Liver (tissue), 9 donors: ENCODE results near the gene CACNB1. TPM values are rescaled to one million over a fixed set of nuclear protein-coding genes. Genes with fewer than 3 reads are reported as not detected.

Source experiments
- DNase-seq: peaks from one replicate; pipeline ENCODE4 v3.0.0-alpha.2; 2017; ENCODE audit warnings: low spot score
- H3K27ac ChIP-seq, 2 donors: one replicate each; pipeline ENCODE4 v1.7.0; 2013; ENCODE audit warnings: inconsistent platforms in 2 of 2, low read length in 2 of 2, control low read depth in 1 of 2, low read depth in 1 of 2, mild to moderate bottlenecking in 1 of 2
- H3K27me3 ChIP-seq, 4 donors: one replicate each; pipeline versions ENCODE4 v1.6.1 to v1.7.0; 2013; ENCODE audit warnings: low read length in 3 of 4, inconsistent platforms in 1 of 4, mild to moderate bottlenecking in 1 of 4, moderate library complexity in 1 of 4; ENCODE audit not compliant: control insufficient read depth in 4 of 4, insufficient read depth in 4 of 4
- H3K36me3 ChIP-seq, 4 donors: one replicate each; pipeline versions ENCODE4 v1.6.1 to v1.7.0; 2013; ENCODE audit warnings: low read length in 3 of 4, mild to moderate bottlenecking in 3 of 4, low read depth in 1 of 4, moderate library complexity in 1 of 4; ENCODE audit not compliant: control insufficient read depth in 4 of 4, insufficient read depth in 3 of 4
- H3K4me1 ChIP-seq, 4 donors: one replicate each; pipeline versions ENCODE4 v1.6.1 to v1.7.0; 2013; ENCODE audit warnings: low read length in 3 of 4, mild to moderate bottlenecking in 3 of 4, moderate library complexity in 1 of 4; ENCODE audit not compliant: control insufficient read depth in 4 of 4, insufficient read depth in 4 of 4
- H3K4me3 ChIP-seq, 3 donors: one replicate each; pipeline versions ENCODE4 v1.6.1 to v1.7.0; 2013; ENCODE audit warnings: low read length in 3 of 3, control low read depth in 1 of 3, low read depth in 1 of 3, mild to moderate bottlenecking in 1 of 3
- H3K9ac ChIP-seq, 2 donors: one replicate each; pipeline ENCODE4 v1.7.0; 2013; ENCODE audit warnings: low read length in 2 of 2, mild to moderate bottlenecking in 2 of 2, moderate library complexity in 2 of 2, control low read depth in 1 of 2, low read depth in 1 of 2
- H3K9me3 ChIP-seq, 4 donors: one replicate each; pipeline versions ENCODE4 v1.6.1 to v1.7.0; 2013; ENCODE audit warnings: low read length in 3 of 4; ENCODE audit not compliant: control insufficient read depth in 4 of 4
- EGR1 ChIP-seq, 2 donors: IDR thresholded peaks; 2 replicates each; pipeline ENCODE4 v1.6.1; 2016 to 2018; ENCODE audit warnings: antibody characterized with exemption in 2 of 2, low read depth in 2 of 2
- FOXA1 ChIP-seq: IDR thresholded peaks from 2 replicates; pipeline ENCODE4 v1.6.1; 2016; ENCODE audit warnings: antibody characterized with exemption
- FOXA2 ChIP-seq: IDR thresholded peaks from 2 replicates; pipeline ENCODE4 v1.6.1; 2016; ENCODE audit warnings: antibody characterized with exemption
- GABPA ChIP-seq, 2 donors: IDR thresholded peaks in 1 of 2; conservative IDR thresholded peaks in 1 of 2; 2 replicates each; pipeline ENCODE4 v1.6.1; 2016; ENCODE audit warnings: antibody characterized with exemption in 2 of 2, mild to moderate bottlenecking in 1 of 2, moderate library complexity in 1 of 2
- HNF4A ChIP-seq, 2 donors: conservative IDR thresholded peaks; 2 replicates each; pipeline ENCODE4 v1.6.1; 2016; ENCODE audit warnings: antibody characterized with exemption in 2 of 2, mild to moderate bottlenecking in 2 of 2
- HNF4G ChIP-seq: IDR thresholded peaks from 2 replicates; pipeline ENCODE4 v1.6.1; 2016; ENCODE audit warnings: antibody characterized with exemption
- JUND ChIP-seq, 2 donors: IDR thresholded peaks; 2 replicates each; pipeline ENCODE4 v1.6.1; 2016; ENCODE audit warnings: antibody characterized with exemption in 2 of 2
- MAX ChIP-seq: IDR thresholded peaks from 2 replicates; pipeline ENCODE4 v1.6.1; 2016; ENCODE audit warnings: antibody characterized with exemption
- NR2F2 ChIP-seq: IDR thresholded peaks from 2 replicates; pipeline ENCODE4 v1.6.1; 2016; ENCODE audit warnings: antibody characterized with exemption
- RAD21 ChIP-seq, 2 donors: IDR thresholded peaks; 2 replicates each; pipeline ENCODE4 v1.6.1; 2016; ENCODE audit warnings: antibody characterized with exemption in 2 of 2, mild to moderate bottlenecking in 2 of 2
- RXRA ChIP-seq, 2 donors: IDR thresholded peaks; 2 replicates each; pipeline ENCODE4 v1.6.1; 2017 to 2018; ENCODE audit warnings: antibody characterized with exemption in 2 of 2, mild to moderate bottlenecking in 1 of 2
- SP1 ChIP-seq: IDR thresholded peaks from 2 replicates; pipeline ENCODE4 v1.6.1; 2018; ENCODE audit warnings: antibody characterized with exemption, mild to moderate bottlenecking
- TAF1 ChIP-seq: conservative IDR thresholded peaks from 2 replicates; pipeline ENCODE4 v1.6.1; 2016; ENCODE audit warnings: antibody characterized with exemption, mild to moderate bottlenecking
- YY1 ChIP-seq: IDR thresholded peaks from 2 replicates; pipeline ENCODE4 v1.6.1; 2016; ENCODE audit warnings: antibody characterized with exemption, mild to moderate bottlenecking
- WGBS: extraction: QIAGEN DNeasy Blood & Tissue Kit; methylation state at CpG from one replicate; pipeline ENCODE4 v1.1.7; 2013; 5-methylcytosine and 5-hydroxymethylcytosine counted together
- polyA plus RNA-seq, 2 donors: library from polyadenylated mRNA; stranded (reverse) in 1 of 2; unstranded in 1 of 2; fragments of 200-250 nt in 1 of 2; fragments of >200 nt in 1 of 2; fragmentation: Nextera tagmentation in 1 of 2; extraction: Ambion mirVana in 1 of 2; gene quantifications; one replicate each; pipeline versions ENCODE4 v1.2.1 to v1.2.3, GENCODE V29; 2013 to 2015
- total RNA-seq, 2 donors: library from RNA; depleted of rRNA; stranded (reverse); fragments of >200 nt; gene quantifications; one replicate each; pipeline ENCODE4 v1.2.3, GENCODE V29; 2014
- TF ChIP-seq, protein P1 (sequence below): fragments of 150-350 bp; IDR thresholded peaks from 2 replicates; pipeline ENCODE4 v1.5.1; 2017; ENCODE audit warnings: improper control_type of control experiment, low read depth, low read length; ENCODE audit not compliant: missing input control
- TF ChIP-seq, protein P2 (sequence below): IDR thresholded peaks from 2 replicates; pipeline ENCODE4 v1.6.1; 2016; ENCODE audit warnings: antibody characterized with exemption, mild to moderate bottlenecking
- TF ChIP-seq, protein P3 (sequence below): IDR thresholded peaks from 2 replicates; pipeline ENCODE4 v1.6.1; 2016; ENCODE audit warnings: antibody characterized with exemption
- TF ChIP-seq, protein P4 (sequence below): IDR thresholded peaks from 2 replicates; pipeline ENCODE4 v1.6.1; 2016; ENCODE audit warnings: antibody characterized with exemption
- donor health status: healthy.
- donor health status: healthy.
- donor health status: healthy.
- donor health status: healthy.
- donor health status: healthy.

CACNB1 gene
- total and polyA plus RNA-seq, 4 donors = 0.05 to 1.3 (median 0.26) TPM

DNA sequence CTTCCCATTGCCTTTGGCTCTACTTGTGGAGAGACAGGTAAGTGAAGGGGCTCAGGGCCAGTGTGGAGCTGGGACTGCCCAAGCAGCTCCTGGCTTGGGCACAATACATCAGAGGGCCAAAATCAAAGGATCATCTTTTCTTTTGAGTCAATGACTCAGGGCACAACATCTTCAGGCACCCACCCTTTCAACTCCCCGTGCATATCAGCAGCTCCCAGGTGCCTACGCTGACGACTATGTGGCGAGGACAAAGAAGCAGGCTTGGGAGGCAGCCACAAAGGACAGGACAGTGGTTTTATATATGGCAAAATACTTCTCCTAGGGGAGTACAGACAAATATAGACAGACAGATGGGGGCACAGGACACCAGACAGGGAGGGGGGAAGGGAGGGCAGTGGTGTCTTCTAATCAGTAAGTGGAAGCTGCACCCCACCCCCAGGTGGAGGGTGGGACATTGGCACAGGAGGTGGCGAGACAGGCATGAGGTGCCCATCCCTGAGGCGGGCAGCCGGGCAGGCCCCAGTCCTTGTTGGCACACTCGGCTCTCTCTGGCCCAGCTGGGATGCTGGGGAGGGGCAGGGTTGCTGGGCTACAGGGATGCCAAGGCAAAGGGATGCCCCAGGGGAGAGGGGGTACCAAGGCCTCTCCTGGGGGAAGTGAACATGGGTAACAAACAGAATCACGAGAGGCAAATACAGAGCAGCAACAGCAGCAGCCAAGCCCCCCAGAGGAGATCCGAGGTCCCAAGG, 23.8 kb downstream of the CACNB1 start:
- H3K4me3 ChIP-seq = no peak overlapping the region
- no peaks in the 10 kb centered on the region for H3K27me3 ChIP-seq
- WGBS = 72% methylated on average over 10 of the region's 10 CpGs
- H3K9ac ChIP-seq = no peak overlapping the region
- no peak for DNase-seq
- TF ChIP-seq SP1 (no peak), GABPA (IDR thresholded peaks at IDR 0.05 in 1 of 2, conservative IDR thresholded peaks at IDR 0.05 in 1 of 2) (no peak), TAF1 (no peak), JUND (IDR thresholded peaks at IDR 0.05) (no peak), MAX (no peak), HNF4A (conservative IDR thresholded peaks at IDR 0.05) (no peak), FOXA1 (no peak), FOXA2 (no peak), EGR1 (IDR thresholded peaks at IDR 0.05; ENCODE audit: low read depth in 2 of 2) (no peak), YY1 (no peak), NR2F2 (no peak), HNF4G (no peak), RAD21 (IDR thresholded peaks at IDR 0.05) (no peak), RXRA (IDR thresholded peaks at IDR 0.05) (no peak)
- TF ChIP-seq, protein P1, sequence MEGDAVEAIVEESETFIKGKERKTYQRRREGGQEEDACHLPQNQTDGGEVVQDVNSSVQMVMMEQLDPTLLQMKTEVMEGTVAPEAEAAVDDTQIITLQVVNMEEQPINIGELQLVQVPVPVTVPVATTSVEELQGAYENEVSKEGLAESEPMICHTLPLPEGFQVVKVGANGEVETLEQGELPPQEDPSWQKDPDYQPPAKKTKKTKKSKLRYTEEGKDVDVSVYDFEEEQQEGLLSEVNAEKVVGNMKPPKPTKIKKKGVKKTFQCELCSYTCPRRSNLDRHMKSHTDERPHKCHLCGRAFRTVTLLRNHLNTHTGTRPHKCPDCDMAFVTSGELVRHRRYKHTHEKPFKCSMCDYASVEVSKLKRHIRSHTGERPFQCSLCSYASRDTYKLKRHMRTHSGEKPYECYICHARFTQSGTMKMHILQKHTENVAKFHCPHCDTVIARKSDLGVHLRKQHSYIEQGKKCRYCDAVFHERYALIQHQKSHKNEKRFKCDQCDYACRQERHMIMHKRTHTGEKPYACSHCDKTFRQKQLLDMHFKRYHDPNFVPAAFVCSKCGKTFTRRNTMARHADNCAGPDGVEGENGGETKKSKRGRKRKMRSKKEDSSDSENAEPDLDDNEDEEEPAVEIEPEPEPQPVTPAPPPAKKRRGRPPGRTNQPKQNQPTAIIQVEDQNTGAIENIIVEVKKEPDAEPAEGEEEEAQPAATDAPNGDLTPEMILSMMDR = no peak
- TF ChIP-seq, protein P2, sequence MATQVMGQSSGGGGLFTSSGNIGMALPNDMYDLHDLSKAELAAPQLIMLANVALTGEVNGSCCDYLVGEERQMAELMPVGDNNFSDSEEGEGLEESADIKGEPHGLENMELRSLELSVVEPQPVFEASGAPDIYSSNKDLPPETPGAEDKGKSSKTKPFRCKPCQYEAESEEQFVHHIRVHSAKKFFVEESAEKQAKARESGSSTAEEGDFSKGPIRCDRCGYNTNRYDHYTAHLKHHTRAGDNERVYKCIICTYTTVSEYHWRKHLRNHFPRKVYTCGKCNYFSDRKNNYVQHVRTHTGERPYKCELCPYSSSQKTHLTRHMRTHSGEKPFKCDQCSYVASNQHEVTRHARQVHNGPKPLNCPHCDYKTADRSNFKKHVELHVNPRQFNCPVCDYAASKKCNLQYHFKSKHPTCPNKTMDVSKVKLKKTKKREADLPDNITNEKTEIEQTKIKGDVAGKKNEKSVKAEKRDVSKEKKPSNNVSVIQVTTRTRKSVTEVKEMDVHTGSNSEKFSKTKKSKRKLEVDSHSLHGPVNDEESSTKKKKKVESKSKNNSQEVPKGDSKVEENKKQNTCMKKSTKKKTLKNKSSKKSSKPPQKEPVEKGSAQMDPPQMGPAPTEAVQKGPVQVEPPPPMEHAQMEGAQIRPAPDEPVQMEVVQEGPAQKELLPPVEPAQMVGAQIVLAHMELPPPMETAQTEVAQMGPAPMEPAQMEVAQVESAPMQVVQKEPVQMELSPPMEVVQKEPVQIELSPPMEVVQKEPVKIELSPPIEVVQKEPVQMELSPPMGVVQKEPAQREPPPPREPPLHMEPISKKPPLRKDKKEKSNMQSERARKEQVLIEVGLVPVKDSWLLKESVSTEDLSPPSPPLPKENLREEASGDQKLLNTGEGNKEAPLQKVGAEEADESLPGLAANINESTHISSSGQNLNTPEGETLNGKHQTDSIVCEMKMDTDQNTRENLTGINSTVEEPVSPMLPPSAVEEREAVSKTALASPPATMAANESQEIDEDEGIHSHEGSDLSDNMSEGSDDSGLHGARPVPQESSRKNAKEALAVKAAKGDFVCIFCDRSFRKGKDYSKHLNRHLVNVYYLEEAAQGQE = no peak
- TF ChIP-seq, protein P3, sequence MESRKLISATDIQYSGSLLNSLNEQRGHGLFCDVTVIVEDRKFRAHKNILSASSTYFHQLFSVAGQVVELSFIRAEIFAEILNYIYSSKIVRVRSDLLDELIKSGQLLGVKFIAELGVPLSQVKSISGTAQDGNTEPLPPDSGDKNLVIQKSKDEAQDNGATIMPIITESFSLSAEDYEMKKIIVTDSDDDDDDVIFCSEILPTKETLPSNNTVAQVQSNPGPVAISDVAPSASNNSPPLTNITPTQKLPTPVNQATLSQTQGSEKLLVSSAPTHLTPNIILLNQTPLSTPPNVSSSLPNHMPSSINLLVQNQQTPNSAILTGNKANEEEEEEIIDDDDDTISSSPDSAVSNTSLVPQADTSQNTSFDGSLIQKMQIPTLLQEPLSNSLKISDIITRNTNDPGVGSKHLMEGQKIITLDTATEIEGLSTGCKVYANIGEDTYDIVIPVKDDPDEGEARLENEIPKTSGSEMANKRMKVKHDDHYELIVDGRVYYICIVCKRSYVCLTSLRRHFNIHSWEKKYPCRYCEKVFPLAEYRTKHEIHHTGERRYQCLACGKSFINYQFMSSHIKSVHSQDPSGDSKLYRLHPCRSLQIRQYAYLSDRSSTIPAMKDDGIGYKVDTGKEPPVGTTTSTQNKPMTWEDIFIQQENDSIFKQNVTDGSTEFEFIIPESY = no peak
- TF ChIP-seq, protein P4, sequence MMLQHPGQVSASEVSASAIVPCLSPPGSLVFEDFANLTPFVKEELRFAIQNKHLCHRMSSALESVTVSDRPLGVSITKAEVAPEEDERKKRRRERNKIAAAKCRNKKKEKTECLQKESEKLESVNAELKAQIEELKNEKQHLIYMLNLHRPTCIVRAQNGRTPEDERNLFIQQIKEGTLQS = no peak
- H3K9me3 ChIP-seq = no peaks in the 10 kb centered on the region
- no peak overlapping the region for H3K27ac ChIP-seq
- no peaks in the 10 kb centered on the region for H3K36me3 ChIP-seq
- H3K4me1 ChIP-seq = peaks cover 0 to 5% (median 2%) of the 10 kb centered on the region in 4 donors
